Stimulated activated CD4-positive, alpha-beta T cell treated with anti-CD3 and anti-CD28 coated beads, Interleukin-2, amount 100 ng/mL, for 48 hours (primary cell): ENCODE measurements around the gene TPBGL.

Experiments used
- DNase-seq, 2 donors: peaks; one replicate each; pipeline ENCODE4 v3.0.0-alpha.2; 2020

Gene TPBGL

DNA sequence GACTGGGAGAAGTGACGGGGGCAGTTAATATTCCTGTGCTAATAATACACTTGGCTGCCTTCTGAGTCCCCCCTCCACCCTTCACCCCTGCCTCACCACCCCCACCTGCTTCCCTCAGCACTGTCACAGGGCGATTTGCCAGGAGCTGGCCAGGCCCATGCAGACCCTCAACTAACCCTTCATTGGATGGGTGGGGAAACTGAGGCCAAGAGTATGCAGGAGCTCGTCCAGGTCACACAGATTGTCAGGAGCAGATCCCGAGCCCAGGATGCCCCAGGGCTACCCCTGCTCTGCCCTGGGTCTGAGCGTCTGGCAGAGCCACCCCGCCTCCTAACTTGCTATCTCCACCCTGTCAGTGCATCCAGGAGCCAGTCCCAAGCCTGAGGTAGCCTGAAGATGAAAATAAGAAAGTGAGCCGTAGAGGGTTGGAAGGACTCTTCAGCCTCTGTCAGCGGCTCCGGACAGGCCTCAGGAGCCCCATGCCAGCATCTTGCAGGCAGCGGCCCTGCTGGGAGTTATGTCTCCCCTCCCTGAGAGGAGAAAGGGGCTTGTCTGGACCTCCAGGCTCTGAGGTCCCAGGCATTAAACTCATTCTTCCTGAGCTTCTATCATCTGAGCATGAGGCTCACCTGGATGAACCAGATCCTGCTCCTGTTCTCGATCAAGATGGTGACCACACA is 6.2 kb downstream of the TPBGL start:
- no peak for DNase-seq

DNA sequence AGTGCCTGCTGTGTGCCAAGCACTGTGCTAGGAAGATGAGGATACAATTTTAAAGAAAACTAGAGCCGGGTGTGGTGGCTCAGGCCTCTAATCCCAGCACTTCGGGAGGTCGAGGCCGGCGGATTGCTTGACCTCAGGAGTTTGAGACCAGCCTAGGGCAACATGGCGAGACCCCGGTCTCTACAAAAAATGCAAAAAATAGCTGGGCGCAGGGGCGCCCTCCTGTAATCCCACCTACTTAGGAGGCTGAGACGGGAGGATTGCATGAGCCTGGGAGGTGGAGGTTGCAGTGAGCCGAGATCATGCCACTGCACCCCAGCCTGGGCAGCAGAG is 8.3 kb downstream of the TPBGL start:
- no peak for DNase-seq

DNA sequence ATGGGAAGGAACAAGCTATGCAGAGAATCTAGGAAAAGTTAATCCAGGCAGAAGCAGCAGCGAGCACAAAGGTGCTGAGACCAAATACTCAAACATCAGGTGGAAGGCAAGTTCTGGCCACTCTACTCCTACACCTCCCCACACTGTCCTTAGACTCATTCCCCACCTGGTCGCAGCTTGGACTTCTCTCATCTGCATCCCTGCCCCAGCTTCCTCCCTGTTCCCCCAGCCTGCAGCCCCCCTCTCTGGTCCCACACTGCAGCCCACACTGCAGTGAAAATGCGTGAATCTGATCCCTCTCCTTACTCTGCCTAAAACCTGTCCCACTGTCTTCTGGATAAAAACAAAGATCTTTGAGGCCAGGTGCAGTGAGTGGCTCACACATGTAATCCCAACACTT is 9.1 kb downstream of the TPBGL start:
- DNase-seq, result no peak

DNA sequence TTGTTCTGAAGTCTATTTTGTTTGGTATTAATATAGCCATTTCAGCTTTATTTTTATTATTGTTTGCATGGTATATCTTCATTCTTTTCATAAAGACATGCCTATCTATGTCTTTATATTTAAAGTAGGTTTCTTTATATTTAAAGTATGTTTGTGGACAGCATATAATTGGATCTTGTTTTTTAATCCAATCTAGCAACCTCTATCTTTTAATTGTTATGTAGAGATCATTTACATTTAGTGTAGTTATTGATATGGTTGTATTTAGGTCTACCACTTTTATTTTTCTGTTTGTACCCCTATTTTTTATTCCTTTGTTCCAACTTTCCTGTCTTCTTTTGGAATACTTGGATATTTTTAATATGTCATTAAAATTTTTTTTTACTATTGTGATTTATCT is 13.8 kb downstream of the TPBGL start:
- DNase-seq, result no peak

DNA sequence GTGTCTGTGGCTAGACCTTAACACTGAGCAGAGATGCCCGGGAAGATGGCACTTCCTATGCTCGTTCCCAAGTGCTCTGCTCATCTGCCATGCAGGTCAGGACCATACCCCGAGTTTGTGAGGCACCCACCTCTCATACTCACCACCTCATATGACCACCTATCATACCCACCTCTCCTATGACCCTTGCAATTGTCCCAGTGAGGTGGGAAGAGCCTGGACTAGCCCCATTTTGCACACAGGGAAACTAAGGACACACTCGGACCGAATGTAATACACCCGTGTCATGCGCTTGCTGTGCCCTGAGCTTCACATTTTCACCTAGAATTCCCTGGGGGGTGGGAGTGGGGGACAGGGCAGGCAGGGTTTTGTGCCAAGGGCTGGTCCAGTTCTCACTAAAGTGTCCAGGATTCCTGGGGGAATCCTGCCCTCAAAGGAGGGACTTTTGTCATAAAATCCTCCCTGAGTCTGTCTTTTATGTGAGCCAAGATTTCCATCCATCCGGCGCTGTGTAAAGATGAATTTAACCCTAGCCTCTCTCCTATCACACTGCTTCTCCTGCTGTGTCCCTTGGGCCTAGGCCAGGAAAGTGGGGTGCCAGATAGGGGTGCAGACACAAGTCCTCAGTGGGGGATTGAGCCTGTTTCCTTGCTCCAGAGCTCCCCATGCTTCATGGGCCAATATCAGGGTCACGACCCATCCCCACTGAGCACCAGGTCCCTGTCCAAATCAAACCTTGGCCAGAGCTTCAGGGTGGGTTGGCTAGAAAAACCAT is 20.0 kb downstream of the TPBGL start:
- DNase-seq, result no peak

DNA sequence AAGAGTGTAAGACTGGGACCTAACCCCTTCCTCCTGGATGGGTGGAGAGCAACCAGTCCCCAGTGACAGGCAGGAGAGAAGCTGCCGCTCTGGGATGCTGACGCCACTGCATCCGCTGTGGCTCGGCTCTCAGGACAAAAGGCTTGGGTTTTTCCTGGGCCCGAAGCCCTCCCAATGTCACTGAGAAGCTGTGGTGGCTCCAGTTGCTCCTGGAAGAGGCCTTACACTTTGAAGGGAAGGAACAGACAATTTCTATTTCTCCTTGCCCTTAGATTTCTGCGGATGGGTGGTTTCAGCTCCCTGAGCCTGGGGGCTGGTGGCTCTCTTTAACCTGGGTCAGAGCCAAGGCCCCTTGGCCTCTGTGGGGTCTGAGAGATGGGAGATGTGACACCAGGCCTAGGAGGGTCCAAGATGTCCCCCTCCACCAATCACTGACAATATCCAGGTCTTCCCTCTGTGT is 21.4 kb downstream of the TPBGL start:
- DNase-seq, result no peak

DNA sequence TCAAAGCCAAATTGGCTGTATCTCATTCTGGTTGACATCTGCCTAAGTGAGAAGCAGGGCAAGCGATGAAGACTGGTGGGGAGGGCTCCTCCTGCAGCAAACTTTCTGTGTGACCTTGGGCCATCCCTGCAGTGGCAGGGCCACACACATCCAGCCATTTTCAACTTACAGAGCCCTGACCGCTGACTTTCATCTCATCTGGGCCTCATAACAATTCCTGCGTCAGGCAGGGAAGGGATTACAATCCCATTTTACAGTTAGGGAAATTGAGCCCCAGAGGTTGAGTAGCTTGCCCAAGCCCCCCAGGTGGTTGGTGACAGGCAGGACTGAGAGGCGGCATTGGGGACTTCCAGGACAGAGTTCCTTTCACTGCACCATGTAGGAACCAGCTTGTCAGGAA is 21.9 kb downstream of the TPBGL start:
- DNase-seq, result no peak

DNA sequence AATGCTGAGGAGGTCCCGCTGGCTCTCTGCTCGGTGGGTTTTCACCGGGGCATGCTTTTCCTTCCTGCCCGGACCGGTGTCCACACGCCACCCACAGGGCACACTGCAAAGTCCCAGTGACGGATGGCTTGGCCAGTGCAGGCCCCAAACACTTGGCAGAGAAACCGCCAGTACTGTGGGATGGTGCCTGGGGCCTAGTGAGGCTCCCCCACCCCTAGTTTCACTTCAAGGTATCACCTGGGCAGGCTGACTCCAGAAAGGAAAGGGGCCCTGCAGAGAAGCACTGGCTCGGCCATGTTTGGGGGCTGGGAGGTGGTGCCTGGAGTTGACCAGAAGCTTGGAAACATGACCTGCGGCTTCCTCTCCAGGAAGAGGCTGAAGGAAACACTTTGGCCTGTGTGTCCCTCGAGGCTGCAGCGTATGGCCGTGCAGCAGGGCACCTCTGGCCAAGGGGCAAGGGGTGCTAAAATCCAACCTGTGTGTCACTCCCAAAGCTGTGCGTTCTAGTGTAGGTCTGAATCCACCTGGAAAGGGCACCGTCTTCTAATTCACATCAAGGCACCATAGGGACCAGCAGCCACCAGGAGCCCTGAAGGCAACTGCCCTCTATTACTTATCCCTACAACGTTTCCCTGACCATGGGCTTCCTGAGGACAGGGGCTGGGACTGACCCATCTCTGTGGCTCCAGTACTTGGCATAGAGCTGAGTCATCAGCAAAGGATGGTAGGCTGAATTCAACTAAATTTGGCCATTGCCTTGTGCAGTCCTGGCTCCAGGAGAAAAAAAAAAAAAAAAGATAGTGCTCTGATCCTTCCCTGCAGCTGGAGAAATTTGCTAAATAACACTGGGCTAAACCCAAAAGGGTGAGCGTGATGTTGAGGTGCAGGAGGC is 22.6 kb downstream of the TPBGL start:
- no peak for DNase-seq

DNA sequence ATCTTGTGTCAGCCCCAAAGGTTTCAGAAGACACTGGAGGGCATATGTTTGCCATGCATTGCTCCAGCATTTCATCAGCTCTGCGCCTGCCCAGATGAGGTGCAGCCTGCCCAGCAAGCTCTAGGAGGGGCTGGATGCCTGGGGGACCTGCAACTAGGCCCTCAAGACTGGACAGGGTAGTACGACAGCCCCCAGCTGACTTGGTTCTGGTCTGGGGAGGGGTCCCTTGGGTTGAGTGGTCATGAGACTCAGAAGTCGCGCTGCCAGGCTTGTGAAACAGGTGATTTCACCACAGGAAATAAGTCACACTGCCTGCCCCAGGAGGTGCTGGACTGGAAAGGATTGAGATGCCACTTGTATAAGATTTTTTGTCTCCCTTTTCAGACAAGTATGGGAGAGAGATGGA is 23.4 kb downstream of the TPBGL start:
- DNase-seq, result no peak

DNA sequence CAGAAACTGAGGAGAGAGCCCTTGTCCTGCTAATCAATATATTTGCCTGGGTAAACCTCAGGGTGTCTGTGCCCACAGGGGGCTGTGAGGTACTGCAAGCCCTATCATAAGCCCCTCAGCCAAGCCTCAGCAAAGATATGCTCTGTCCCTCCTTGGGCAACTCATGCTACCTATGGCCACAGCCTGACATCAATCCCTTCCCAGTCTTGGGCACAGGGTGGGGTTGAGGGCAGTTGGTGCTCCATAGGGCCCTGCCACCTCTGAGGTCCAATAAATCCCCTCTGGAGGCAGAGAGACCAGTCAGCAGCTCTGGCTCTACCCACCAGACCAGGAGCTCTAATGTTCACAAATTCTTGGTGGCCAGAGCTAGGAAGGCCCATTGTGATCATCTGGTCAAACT is 23.8 kb downstream of the TPBGL start:
- DNase-seq, result no peak

DNA sequence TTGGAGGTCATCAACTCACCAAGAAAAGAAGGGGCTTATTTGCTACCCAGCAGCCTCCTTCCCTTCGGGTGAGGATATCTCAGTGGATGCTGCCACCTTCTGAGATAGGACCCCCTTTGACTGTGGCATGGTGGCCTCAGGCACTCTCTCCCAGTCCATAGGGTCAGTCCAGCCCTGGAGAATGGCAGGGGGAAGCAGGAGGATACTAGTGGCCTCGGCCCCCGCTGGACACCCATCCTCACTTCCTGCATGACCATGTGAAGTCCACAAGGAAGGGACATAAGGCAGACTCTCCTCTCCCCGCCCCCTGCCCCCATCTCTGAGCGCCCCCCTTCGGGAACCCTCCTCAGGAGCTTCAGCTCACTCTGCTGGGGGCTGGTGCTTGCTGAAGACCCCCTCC is 24.4 kb downstream of the TPBGL start:
- DNase-seq, result no peak

DNA sequence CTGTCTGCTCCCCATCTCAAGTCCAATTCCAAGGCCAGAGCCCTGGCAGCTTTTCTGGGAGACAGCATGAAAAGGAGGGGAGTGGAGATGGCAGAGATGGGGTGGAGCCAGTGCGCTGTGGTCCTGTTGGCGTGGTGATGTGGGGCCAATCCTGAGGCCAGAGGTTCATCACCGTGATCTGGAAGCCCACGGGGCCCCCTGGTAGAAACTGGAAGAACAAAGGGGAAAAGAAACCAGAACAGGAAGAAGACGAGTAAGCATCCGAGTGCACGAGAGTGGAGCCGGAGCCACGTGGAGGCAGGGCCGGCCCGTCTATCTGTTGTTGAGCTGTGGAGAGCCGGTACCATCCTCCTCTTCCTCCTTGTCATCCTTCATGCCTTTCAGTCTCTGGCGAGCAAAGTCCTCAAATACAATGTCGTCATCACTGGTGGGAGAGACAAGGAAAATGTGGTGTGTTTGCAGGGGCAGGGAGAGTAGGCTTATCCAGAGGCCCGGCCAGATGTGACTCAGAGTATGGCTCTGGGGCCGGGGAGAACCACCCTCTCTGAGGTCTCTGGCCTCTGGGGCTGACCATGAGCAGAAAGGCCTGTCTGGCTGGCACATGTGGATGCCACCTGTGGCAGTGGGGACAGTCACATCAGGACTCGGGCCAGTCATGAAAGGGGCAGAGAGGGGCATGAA is 25.4 kb downstream of the TPBGL start:
- no peak for DNase-seq

DNA sequence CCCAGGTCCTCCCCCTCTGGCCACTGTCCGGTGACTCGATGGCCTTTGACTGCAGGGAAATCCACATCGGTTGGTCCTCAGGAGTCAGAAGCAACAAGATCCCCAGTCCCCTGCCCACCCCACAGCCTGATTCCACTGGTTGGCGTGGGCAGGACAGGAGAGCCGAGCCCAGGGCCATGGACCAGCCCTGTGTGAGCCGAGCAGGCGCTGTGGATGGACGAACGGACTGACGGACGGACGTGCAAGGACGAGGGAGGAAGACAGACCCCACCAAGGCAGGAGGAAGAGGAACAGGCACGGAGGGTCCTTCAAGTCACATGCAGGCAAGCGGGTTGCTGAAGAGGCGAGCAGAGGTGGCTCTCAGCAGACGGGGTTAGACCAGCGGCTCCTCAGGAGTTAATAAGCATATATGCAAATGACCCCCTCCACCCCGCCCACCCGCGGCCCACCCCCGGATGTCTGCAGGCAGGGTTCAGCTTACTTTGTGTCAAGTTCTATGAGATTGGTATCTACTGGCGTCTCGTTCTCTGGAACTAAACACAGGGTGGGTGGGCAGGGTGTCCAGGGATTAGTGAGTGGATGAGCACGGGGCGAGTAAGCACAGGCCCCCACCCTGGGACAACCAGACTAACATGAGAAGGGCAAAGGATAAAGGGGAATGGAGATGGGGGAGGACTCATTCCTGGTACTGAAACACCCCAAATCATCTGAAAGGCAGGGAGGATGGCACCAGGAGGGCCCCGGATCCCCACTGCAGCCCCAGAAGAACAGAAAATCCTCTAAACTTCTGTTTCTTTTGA is 26.8 kb downstream of the TPBGL start:
- no peak for DNase-seq

DNA sequence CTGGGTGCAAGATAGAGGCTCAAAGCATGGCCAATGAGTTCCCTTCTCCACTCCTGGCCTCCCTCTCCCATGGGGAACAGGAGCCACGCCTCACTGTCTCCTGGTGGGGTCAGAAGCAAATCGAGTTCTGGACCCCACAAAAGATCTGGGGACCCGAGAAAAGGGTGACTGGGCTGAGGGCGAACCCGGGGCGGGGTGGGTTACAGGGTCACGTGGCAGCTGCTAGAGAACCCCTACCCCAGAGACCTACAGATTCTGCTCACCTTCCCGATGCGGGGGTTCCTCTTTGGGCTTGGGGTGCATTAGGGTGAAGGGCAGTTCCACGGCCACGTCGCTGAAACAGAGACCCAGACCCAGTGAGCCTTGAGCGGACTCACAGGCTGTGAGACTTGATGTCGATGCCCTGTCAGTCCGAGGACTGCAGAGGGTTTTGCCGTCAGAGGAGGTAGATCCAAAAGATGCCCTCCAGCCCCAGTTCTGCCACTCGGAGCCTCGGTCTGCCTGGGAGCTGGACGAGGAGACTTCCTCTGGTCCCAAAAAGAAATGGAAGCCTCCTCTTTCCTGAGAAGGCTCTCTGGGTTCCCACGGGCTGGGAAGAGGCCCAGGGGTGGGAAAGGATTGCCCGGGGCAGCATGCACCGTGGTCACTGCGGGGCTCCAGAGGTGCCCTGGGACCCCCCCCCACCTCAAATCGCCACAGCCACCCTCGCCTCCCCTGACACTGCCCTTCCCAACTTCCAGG is 28.2 kb downstream of the TPBGL start:
- DNase-seq, result no peak

DNA sequence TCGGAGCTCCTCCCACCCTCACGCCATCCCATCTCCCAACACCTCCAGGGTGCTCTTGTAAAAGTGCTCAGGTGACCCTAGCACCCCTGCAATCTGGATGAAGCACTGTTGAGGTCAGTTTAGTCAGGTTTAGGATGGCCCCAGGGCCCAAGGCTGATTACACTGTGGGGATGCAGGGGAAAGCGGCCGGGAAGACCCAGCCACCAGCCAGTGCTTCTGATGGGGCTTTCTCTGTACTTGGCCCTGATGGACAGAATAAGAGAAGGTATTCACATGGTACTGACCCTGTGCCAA is 28.7 kb downstream of the TPBGL start:
- no peak for DNase-seq

DNA sequence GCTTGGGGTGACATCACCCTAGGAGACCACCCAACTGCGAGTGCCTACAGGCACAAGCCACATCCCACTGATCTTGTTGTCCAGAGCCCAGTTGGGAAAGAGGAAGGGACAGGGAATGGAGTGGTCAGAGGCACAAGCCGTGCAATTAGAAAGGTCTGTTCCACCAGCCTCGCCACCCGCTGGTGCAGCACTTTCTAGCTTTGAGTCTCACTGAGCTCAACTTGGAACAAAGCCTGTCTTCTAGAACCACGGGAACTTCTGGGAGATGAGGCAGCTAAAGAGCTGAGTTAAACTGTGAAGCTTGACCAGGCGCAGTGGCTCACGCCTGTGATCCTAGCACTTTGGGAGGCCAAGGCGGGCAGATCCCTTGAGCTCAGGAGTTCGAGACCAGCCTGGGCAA is 29.3 kb downstream of the TPBGL start:
- DNase-seq, result no peak

DNA sequence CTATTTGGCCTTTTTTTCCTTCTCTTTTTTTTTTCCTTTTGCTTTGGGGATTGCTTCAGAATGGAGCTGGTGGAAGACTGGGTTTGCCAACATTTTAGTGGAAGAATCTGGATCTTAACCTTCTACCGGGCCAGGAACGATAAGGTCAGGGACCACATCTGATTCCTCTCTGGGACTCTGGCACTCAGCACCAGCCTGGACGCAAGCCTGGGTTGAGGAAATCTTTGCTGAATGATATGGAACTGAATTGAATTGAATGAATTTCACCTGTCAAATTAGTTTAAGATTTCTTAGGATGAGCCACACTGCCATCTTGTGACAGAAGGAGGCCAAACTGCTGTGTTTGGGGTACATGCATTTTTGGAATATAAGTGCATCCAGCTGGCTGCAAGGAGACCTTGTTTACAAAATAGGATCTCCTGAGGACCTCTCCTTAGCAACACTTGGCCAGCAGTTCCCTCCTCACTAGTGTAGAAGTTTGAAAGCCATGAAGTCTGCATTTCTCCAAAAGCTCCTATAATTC is 30.4 kb downstream of the TPBGL start:
- no peak for DNase-seq

DNA sequence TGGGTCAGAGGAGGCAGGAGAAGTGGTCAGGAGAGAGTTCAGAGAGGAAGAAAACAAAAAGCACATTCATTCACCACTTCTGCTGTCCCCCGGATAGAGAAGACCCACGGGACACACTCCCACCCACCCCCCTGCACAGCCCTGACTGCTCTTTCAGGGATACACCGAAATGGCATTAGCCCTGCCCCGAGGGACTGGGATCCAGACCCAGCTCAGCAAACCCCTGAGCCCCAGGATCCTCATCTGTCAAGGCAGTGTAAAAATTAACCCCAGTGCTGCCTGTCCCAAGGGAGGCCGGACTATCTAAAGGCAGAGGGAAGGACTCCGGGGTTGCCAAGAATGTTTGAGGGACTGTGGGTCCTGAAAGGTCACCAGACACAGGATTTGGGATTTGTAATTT is 31.2 kb downstream of the TPBGL start:
- DNase-seq, result no peak

DNA sequence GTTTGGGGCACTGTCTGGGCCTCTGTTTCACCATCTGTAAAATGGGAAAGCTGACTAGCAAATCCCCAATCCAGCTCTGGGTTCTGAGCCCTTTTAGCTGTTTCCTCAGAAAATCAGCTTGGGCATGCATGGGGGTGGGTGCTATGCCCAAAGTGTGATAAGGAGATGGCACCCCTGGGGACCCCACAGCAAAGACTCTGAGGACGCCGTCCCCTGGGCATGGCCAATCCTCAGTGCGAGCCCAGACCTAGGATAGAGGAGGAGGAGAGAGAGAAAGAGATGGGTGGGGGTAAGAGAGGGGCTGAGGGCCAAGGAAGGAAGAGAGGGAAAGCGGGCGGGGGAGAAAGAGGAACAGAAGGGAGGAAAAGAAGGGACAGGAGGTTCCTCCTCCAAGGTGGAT is 31.8 kb downstream of the TPBGL start:
- DNase-seq, result no peak

DNA sequence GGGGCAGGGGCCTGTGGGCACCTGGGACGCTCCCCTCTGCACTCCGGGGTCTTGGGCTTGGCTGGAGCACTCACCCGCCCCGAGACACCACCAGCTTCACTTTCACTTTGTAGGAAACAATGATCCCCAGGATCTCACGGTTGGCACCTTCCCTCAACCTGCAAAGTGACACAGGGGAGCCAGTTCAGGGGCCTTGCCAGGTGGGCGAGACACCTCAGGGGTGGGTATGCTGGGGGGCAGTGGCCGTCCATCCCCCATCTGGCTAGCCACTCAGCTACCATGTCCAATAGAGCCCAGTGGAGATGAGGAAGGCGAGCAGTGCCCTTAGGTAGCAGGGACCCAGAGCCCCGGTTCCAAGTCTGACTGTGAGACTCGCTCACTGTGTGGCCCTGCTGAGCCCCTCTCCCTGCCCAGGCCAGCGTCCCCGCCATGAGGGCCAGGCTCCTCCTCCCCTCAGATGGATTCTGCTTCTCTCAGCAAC is 32.3 kb downstream of the TPBGL start:
- DNase-seq, result no peak
